HEK293T (cell line): Measurements from ENCODE around the gene LIN37.

Source experiments
- HDGF ChIP-seq: fragments of 450-650 bp; IDR thresholded peaks from 2 replicates; pipeline ENCODE4 v1.6.1; 2017; ENCODE audit warnings: antibody characterized with exemption, borderline replicate concordance
- SP1 ChIP-seq: fragments of 450-650 bp; IDR thresholded peaks from 2 replicates; pipeline ENCODE4 v1.6.1; 2017
- SUZ12 ChIP-seq: fragments of 450-650 bp; IDR thresholded peaks from 2 replicates; pipeline ENCODE4 v1.6.1; 2016; ENCODE audit warnings: mild to moderate bottlenecking

GRCh38 chr19:35740423-35741202 is 7.8 kb upstream of the LIN37 start:
- TF ChIP-seq SP1 (no peak), HDGF (0 out of 2 replicates have a peak, but pooled peaks have one; percentile 33), SUZ12 (no peak)
